A549 (cell line): Measurements from ENCODE around the gene ESR2. TPM values are rescaled to one million over a fixed set of nuclear protein-coding genes. Genes with fewer than 3 reads are reported as not detected.

Source experiments
- ATAC-seq, 2 experiments: fragments of 200-7000 bp in 1 of 2; fragments of >200 bp in 1 of 2; cut with Nextera tagmentation in 1 of 2; cut with Tn5 transposase in 1 of 2; 3 replicates each; pipeline versions ENCODE4 v1.8.0 to v1.9.1; 2018 to 2020; ENCODE audit warnings: mild to moderate bottlenecking in 1 of 2, moderate library complexity in 1 of 2
- CTCF ChIA-PET: fragments of 300-600 bp; sonication (Branson Sonifier 250); formaldehyde crosslinking; extraction: SDS; loops from one replicate; lab custom pipeline; 2021; ENCODE audit warnings: antibody characterized with exemption, inconsistent platforms; lab: Yijun Ruan, JAX
- POLR2A ChIA-PET: fragments of 350-600 bp; formaldehyde crosslinking; extraction: SDS; loops from one replicate; lab custom pipeline; 2021; ENCODE audit warnings: antibody characterized with exemption, inconsistent platforms; lab: Yijun Ruan, JAX
- DNase-seq, 2 experiments: peaks; one replicate each; pipeline versions ENCODE4 v3.0.0 to v3.0.0-alpha.2; 2011 to 2016; ENCODE audit warnings: low read depth in 1 of 2, low spot score in 1 of 2
- FAIRE-seq: peaks from 2 replicates; lab custom pipeline; 2011; peaks lifted over from hg19 to GRCh38; lab: Jason Lieb, UNC
- H3K27ac ChIP-seq, 2 experiments: fragments of >200 bp; sonication (Bioruptor Twin); formaldehyde crosslinking; 3 replicates each; pipeline ENCODE4 v1.5.1; 2016 to 2017
- H3K4me1 ChIP-seq: fragments of >200 bp; sonication (Bioruptor Twin); formaldehyde crosslinking; 3 replicates; pipeline ENCODE4 v1.6.1; 2016
- H3K4me2 ChIP-seq: fragments of >200 bp; sonication (Bioruptor Twin); formaldehyde crosslinking; 3 replicates; pipeline ENCODE4 v1.6.1; 2016
- H3K4me3 ChIP-seq: fragments of >200 bp; sonication (Bioruptor Twin); formaldehyde crosslinking; 3 replicates; pipeline ENCODE4 v1.5.1; 2016
- H3K9me3 ChIP-seq: fragments of >200 bp; sonication (Bioruptor Twin); formaldehyde crosslinking; 3 replicates; pipeline ENCODE4 v1.6.1; 2016
- BCL3 ChIP-seq: fragments of >200 bp; sonication (Bioruptor Twin); formaldehyde crosslinking; IDR thresholded peaks from 3 replicates; pipeline ENCODE4 v1.6.1; 2016
- CBX8 ChIP-seq: fragments of 200-600 bp; sonication (generic); IDR thresholded peaks from 2 replicates; pipeline ENCODE4 v1.6.1; 2016
- E2F6 ChIP-seq: IDR thresholded peaks from 2 replicates; pipeline ENCODE4 v1.6.1; 2012; ENCODE audit warnings: low read depth, borderline replicate concordance
- EHF ChIP-seq: fragments of 250-450 bp; sonication (Bioruptor Pico); IDR thresholded peaks from 2 replicates; pipeline ENCODE4 v1.5.0; 2020; ENCODE audit warnings: mild to moderate bottlenecking
- EHMT2 ChIP-seq: fragments of 200-600 bp; sonication (generic); IDR thresholded peaks from 2 replicates; pipeline ENCODE4 v1.6.1; 2016; ENCODE audit warnings: antibody characterized with exemption, low read depth, mild to moderate bottlenecking, moderate library complexity
- ELK1 ChIP-seq: fragments of 150-350 bp; IDR thresholded peaks from 2 replicates; pipeline ENCODE4 v1.6.1; 2014; ENCODE audit warnings: low read depth, mild to moderate bottlenecking, low read length
- HES2 ChIP-seq: fragments of >200 bp; sonication (Bioruptor Twin); formaldehyde crosslinking; IDR thresholded peaks from 2 replicates; pipeline ENCODE4 v1.6.1; 2016
- HEYL ChIP-seq: fragments of 250-450 bp; sonication (Bioruptor Pico); IDR thresholded peaks from 2 replicates; pipeline ENCODE4 v1.8.0; 2021; ENCODE audit warnings: mild to moderate bottlenecking, moderate library complexity
- HOXA7 ChIP-seq: fragments of 250-450 bp; sonication (Bioruptor Pico); IDR thresholded peaks from 2 replicates; pipeline ENCODE4 v1.5.0; 2020; ENCODE audit warnings: mild to moderate bottlenecking, moderate library complexity
- HOXB13 ChIP-seq: fragments of 250-450 bp; sonication (Bioruptor Pico); IDR thresholded peaks from 2 replicates; pipeline ENCODE4 v1.5.0; 2020; ENCODE audit warnings: low read depth, mild to moderate bottlenecking, moderate library complexity
- KDM1A ChIP-seq: fragments of 200-600 bp; sonication (generic); IDR thresholded peaks from 2 replicates; pipeline ENCODE4 v1.6.1; 2016; ENCODE audit warnings: low read depth, mild to moderate bottlenecking
- MAFK ChIP-seq: fragments of 450-650 bp; IDR thresholded peaks from 2 replicates; pipeline ENCODE4 v1.6.1; 2014; ENCODE audit not compliant: partially characterized antibody
- MYC ChIP-seq: IDR thresholded peaks from 2 replicates; pipeline ENCODE4 v1.6.1; 2012; ENCODE audit warnings: mild to moderate bottlenecking, inconsistent platforms, low read length, improper control_type of control experiment, borderline replicate concordance
- NFE2L2 ChIP-seq: fragments of 150-350 bp; conservative IDR thresholded peaks from 2 replicates; pipeline ENCODE4 v1.6.1; 2014; ENCODE audit warnings: low read length
- NR3C1 ChIP-seq: fragments of >200 bp; sonication (Bioruptor Twin); formaldehyde crosslinking; IDR thresholded peaks from 3 replicates; pipeline ENCODE4 v1.6.1; 2017
- PBX3 ChIP-seq: IDR thresholded peaks from 2 replicates; pipeline ENCODE4 v1.6.1; 2012
- RARB ChIP-seq: fragments of 250-450 bp; sonication (Bioruptor Pico); IDR thresholded peaks from 2 replicates; pipeline ENCODE4 v1.8.0; 2021; ENCODE audit warnings: mild to moderate bottlenecking, moderate library complexity
- RNF2 ChIP-seq: fragments of 200-600 bp; sonication (generic); IDR thresholded peaks from 2 replicates; pipeline ENCODE4 v1.6.1; 2016; ENCODE audit warnings: low read depth, mild to moderate bottlenecking, antibody characterized with exemption, moderate library complexity, borderline replicate concordance
- SREBF2 ChIP-seq: fragments of 450-650 bp; IDR thresholded peaks from 2 replicates; pipeline ENCODE4 v1.6.1; 2014; ENCODE audit warnings: mild to moderate bottlenecking, moderate library complexity
- TFCP2L1 ChIP-seq: fragments of 250-450 bp; sonication (Bioruptor Pico); IDR thresholded peaks from 2 replicates; pipeline ENCODE4 v1.5.0; 2021; ENCODE audit warnings: mild to moderate bottlenecking
- TP53 ChIP-seq: fragments of 250-450 bp; sonication (Bioruptor Pico); IDR thresholded peaks from 2 replicates; pipeline ENCODE4 v1.5.0; 2021; ENCODE audit warnings: mild to moderate bottlenecking, moderate library complexity
- ZFP36 ChIP-seq: fragments of 450-650 bp; IDR thresholded peaks from 2 replicates; pipeline ENCODE4 v1.6.1; 2014; ENCODE audit warnings: borderline replicate concordance; ENCODE audit not compliant: partially characterized antibody
- WGBS: methylation state at CpG from one replicate; pipeline ENCODE4 v1.1.6; 2017; ENCODE audit errors: missing lambda C conversion rate; 5-methylcytosine and 5-hydroxymethylcytosine counted together
- polyA plus RNA-seq, 4 experiments: library from polyadenylated mRNA; depleted of rRNA in 3 of 4; stranded (reverse); fragments of >200 nt; fragmentation: RNase III in 1 of 4; extraction: RNeasy Plus Mini Kit Qiagen cat#74134 plus additional on column Dnase treatment in 1 of 4; gene quantifications; 2 replicates in 3 of 4; 3 replicates in 1 of 4; pipeline ENCODE4 v1.2.3, GENCODE V29; 2011 to 2017
- TF ChIP-seq, protein P1 (sequence below): fragments of 250-450 bp; sonication (Bioruptor Pico); IDR thresholded peaks from 2 replicates; pipeline ENCODE4 v1.5.0; 2020; ENCODE audit warnings: low read depth, mild to moderate bottlenecking, moderate library complexity
- TF ChIP-seq, protein P2 (sequence below): fragments of >200 bp; sonication (Bioruptor Twin); formaldehyde crosslinking; IDR thresholded peaks from 3 replicates; pipeline ENCODE4 v1.5.1; 2016

Gene ESR2
- polyA plus RNA-seq, 2 of the 4 experiments (the other 2 are of a cell fraction): 0.05 to 0.06 TPM

DNA sequence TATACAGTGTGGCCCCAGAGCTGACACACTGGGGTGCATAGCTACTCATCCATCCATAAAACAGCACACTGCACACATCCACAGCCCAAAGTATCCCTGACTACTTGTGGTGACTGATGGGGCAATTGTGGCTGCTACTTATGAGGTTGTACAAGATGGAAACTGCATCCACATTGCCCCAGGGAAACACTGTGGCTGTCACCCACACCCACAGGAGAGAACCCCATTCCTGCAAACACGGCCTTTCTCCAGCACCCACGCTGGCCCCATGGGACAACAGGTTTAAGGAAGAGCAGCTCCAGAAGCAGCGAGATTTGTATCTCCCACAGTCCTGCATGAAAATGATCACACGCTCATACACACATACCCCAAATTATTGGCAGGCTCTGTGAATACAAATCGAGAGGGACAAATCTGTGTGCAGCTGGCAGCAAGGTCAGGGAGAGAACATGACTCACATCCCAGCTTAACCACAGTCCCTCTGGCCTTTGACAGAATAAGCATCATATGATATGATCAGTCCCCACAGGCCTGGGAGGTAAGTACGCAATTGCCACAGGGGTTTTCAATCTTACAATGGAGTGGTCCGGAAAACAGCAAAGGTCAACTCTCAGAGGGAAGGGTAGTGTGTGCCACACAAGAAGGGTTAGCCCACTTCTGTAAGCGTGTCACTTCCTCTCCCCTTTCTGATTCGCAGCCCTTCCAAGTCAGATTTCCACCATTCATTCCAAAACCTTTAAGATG, 61.9 kb downstream of the ESR2 start:
- no peak overlapping the region for H3K27ac ChIP-seq

DNA sequence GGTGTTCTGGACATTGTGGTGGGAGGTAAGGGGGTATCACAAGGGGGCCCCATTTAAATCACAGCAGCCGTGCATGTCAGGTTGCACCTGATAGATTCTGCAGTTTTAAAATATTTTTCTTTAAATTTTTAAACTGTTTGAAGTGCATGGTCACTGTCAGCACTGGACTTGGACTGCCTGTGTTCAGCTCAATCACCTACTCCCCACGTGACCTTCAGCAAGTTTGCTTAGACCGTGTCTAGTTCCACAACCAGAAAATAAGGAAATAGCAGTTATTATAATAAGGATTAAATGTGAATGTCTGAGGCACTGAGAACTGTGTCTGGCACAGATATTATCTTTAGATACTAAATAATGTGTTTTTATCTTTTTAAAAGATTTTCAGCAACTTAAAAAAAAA, 64.7 kb downstream of the ESR2 start:
- DNase-seq: no peak
- no peaks in the 10 kb centered on the region for H3K4me1 ChIP-seq
- TF ChIP-seq BCL3 (no peak), EHMT2 (no peak), MYC (no peak), TFCP2L1 (CRISPR knock-in tag) (no peak), RARB (no peak)
- TF ChIP-seq, protein P1, sequence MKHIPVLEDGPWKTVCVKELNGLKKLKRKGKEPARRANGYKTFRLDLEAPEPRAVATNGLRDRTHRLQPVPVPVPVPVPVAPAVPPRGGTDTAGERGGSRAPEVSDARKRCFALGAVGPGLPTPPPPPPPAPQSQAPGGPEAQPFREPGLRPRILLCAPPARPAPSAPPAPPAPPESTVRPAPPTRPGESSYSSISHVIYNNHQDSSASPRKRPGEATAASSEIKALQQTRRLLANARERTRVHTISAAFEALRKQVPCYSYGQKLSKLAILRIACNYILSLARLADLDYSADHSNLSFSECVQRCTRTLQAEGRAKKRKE (CRISPR knock-in tag): no peak
- H3K27ac ChIP-seq: no peak overlapping the region
- FAIRE-seq: no peak
- WGBS: 84% methylated on average over 3 of the region's 3 CpGs
- no peaks in the 10 kb centered on the region for H3K9me3 ChIP-seq
- POLR2A ChIA-PET: no interaction called here
- no peak overlapping the region for H3K4me2 ChIP-seq
- CTCF ChIA-PET: no interaction called here
- no peak for ATAC-seq
- H3K4me3 ChIP-seq: no peak overlapping the region

More for the DNA sequence above, 61.9 kb downstream of the ESR2 start:
- FAIRE-seq (no peak), ATAC-seq (no peak), DNase-seq (no peak)
- TF ChIP-seq, protein P2, sequence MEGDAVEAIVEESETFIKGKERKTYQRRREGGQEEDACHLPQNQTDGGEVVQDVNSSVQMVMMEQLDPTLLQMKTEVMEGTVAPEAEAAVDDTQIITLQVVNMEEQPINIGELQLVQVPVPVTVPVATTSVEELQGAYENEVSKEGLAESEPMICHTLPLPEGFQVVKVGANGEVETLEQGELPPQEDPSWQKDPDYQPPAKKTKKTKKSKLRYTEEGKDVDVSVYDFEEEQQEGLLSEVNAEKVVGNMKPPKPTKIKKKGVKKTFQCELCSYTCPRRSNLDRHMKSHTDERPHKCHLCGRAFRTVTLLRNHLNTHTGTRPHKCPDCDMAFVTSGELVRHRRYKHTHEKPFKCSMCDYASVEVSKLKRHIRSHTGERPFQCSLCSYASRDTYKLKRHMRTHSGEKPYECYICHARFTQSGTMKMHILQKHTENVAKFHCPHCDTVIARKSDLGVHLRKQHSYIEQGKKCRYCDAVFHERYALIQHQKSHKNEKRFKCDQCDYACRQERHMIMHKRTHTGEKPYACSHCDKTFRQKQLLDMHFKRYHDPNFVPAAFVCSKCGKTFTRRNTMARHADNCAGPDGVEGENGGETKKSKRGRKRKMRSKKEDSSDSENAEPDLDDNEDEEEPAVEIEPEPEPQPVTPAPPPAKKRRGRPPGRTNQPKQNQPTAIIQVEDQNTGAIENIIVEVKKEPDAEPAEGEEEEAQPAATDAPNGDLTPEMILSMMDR: no peak
- no peak for TF ChIP-seq ELK1
- TF ChIP-seq PBX3: no peak
- TF ChIP-seq HEYL (CRISPR knock-in tag): no peak
- TF ChIP-seq HOXA7 (CRISPR knock-in tag): no peak
- POLR2A ChIA-PET: no interaction called here
- H3K4me3 ChIP-seq: no peak overlapping the region
- no peaks in the 10 kb centered on the region for H3K9me3 ChIP-seq
- H3K4me2 ChIP-seq: no peak overlapping the region
- 84% methylated on average over 9 of the region's 9 CpGs for WGBS
- no peaks in the 10 kb centered on the region for H3K4me1 ChIP-seq
- CTCF ChIA-PET: interaction anchor here (1.4 kb wide), 1 partner anchor 71 kb away, joined by 8 read pairs; no protein-coding TSS in a partner anchor

DNA sequence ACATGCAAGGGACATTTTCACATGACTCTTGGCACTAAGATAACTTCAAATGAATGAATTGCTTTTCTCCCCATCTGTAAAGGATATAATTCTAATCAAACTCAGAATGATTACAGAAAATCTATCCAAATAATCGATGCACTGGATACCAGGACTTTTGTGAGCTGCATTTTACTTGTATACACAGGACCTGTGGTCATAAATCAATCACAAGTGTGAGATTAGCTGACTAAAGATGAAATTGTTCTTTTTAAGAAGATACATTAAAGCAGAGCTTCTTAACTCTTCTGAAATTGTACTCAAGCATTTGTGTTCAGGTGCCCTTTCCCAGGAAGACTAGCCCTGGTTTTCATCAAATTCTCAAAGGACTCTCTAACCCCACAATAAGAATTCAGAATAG, 66.3 kb downstream of the ESR2 start:
- ChIA-PET POLR2A (no interaction called here), CTCF (interaction anchor here (1.1 to 1.4 kb wide), 2 partner anchors 14 to 67 kb away, joined by 3 read pairs; partner anchors contain the start of gene ESR2)
- Histone ChIP-seq H3K4me2 (no peak overlapping the region), H3K9me3 (no peaks in the 10 kb centered on the region), H3K27ac (no peak overlapping the region), H3K4me1 (no peaks in the 10 kb centered on the region), H3K4me3 (no peak overlapping the region)
- no peak for FAIRE-seq
- TF ChIP-seq EHF (CRISPR knock-in tag) (no peak), HES2 (no peak), NR3C1 (no peak), TP53 (no peak), CBX8 (no peak), SREBF2 (no peak), HOXB13 (CRISPR knock-in tag) (no peak), RNF2 (no peak), MAFK (no peak), NFE2L2 (no peak), KDM1A (no peak), ZFP36 (no peak), HEYL (CRISPR knock-in tag) (no peak), E2F6 (no peak)
- ATAC-seq: no peak
- DNase-seq: no peak
- 30% methylated on average over 1 of the region's 1 CpG for WGBS
